Breast epithelium (tissue), 4 donors: ENCODE measurements around the gene EIF2B5. TPM values are rescaled to one million over a fixed set of nuclear protein-coding genes. Genes with fewer than 3 reads are reported as not detected.

Experiments
- DNase-seq, 2 donors: peaks; one replicate each; pipeline ENCODE4 v3.0.0-alpha.2; 2019; ENCODE audit warnings: low spot score in 2 of 2
- H3K27ac ChIP-seq, 2 donors: fragments of 200-600 bp; sonication (generic) in 1 of 2; one replicate each; pipeline ENCODE4 v1.5.1; 2016 to 2019; ENCODE audit warnings: mild to moderate bottlenecking in 1 of 2
- H3K27me3 ChIP-seq, 2 donors: fragments of 200-600 bp; sonication (generic) in 1 of 2; one replicate each; pipeline versions ENCODE4 v1.5.1 to v1.6.0; 2017 to 2019; ENCODE audit warnings: control low read depth in 1 of 2, mild to moderate bottlenecking in 1 of 2
- H3K36me3 ChIP-seq: fragments of 200-600 bp; one replicate; pipeline ENCODE4 v1.5.1; 2019
- H3K4me1 ChIP-seq, 2 donors: fragments of 200-600 bp; sonication (generic); one replicate each; pipeline ENCODE4 v1.5.1; 2016 to 2019; ENCODE audit warnings: control low read depth in 1 of 2
- H3K4me3 ChIP-seq, 3 donors: fragments of 200-600 bp; sonication (generic); 1 replicate in 2 of 3; 2 replicates in 1 of 3; pipeline ENCODE4 v1.5.1; 2016 to 2019; ENCODE audit warnings: mild to moderate bottlenecking in 3 of 3, moderate library complexity in 2 of 3
- H3K9me3 ChIP-seq, 2 donors: fragments of 200-600 bp; sonication (generic) in 1 of 2; one replicate each; pipeline ENCODE4 v1.5.1; 2016 to 2019; ENCODE audit warnings: control low read depth in 1 of 2
- CTCF ChIP-seq, 3 donors: fragments of 450-650 bp; IDR thresholded peaks; one replicate each; pipeline ENCODE4 v1.5.1; 2016 to 2017; ENCODE audit warnings: antibody characterized with exemption in 3 of 3, mild to moderate bottlenecking in 3 of 3, moderate library complexity in 3 of 3
- POLR2A ChIP-seq: fragments of 450-650 bp; IDR thresholded peaks from one replicate; pipeline ENCODE4 v1.6.1; 2016; ENCODE audit warnings: antibody characterized with exemption, mild to moderate bottlenecking, moderate library complexity
- POLR2AphosphoS5 ChIP-seq, 3 donors: sonication (generic); formaldehyde crosslinking; IDR thresholded peaks; one replicate each; pipeline ENCODE4 v1.6.1; 2017; ENCODE audit warnings: antibody characterized with exemption in 3 of 3
- intact Hi-C: fragments of 100-400 bp; cut with DNase I; formaldehyde crosslinking; loops from one replicate; pipeline ENCODE4 v1.15.1; 2023; ENCODE audit warnings: low total_unique reads
- total RNA-seq, 3 donors: library from RNA; depleted of rRNA; stranded (reverse); fragments of >200 nt; gene quantifications; one replicate each; pipeline ENCODE4 v1.1.0, GENCODE V29; 2016

Gene EIF2B5
- total RNA-seq, 3 donors from 2014 or later, result 37.3 to 62.3 (median 50.1) TPM

GRCh38 chr3:184177767-184178306 is 42.7 kb downstream of the EIF2B5 start:
- TF ChIP-seq CTCF (IDR thresholded peaks at IDR 0.05), result no peak
- no peak for TF ChIP-seq POLR2AphosphoS5 (IDR thresholded peaks at IDR 0.05)
- no peak for TF ChIP-seq POLR2A
- Histone ChIP-seq H3K9me3 (no peaks in the 10 kb centered on the region), H3K4me3 (no peak overlapping the region), H3K27me3 (no peaks in the 10 kb centered on the region), H3K4me1 (peaks cover 7 to 13% of the 10 kb centered on the region in 2 donors), H3K27ac (no peak overlapping the region), H3K36me3 (peaks cover 19% of the 10 kb centered on the region)
- DNase-seq, result no peak
- intact Hi-C loops, result no loop called here

- no peak for TF ChIP-seq CTCF (IDR thresholded peaks at IDR 0.05)
- TF ChIP-seq POLR2AphosphoS5 (IDR thresholded peaks at IDR 0.05), result no peak
- TF ChIP-seq POLR2A, result no peak
- intact Hi-C loops, result no loop called here
- Histone ChIP-seq H3K27ac (no peak overlapping the region), H3K27me3 (no peaks in the 10 kb centered on the region), H3K9me3 (no peaks in the 10 kb centered on the region), H3K4me3 (no peak overlapping the region), H3K4me1 (peaks cover 7 to 13% of the 10 kb centered on the region in 2 donors), H3K36me3 (peaks cover 19% of the 10 kb centered on the region)
- no peak for DNase-seq
These were observed 43.5 kb downstream of the EIF2B5 start for GRCh38 chr3:184178521-184179138.

- Histone ChIP-seq H3K9me3 (no peaks in the 10 kb centered on the region), H3K27me3 (no peaks in the 10 kb centered on the region), H3K27ac (no peak overlapping the region), H3K4me1 (peaks cover 7 to 13% of the 10 kb centered on the region in 2 donors), H3K36me3 (peaks cover 19% of the 10 kb centered on the region), H3K4me3 (no peak overlapping the region)
- intact Hi-C loops, result loop anchor here (10.0 kb wide), 1 partner anchor 65 kb away; the partner anchor contains the start of genes ALG3 and EEF1AKMT4
- TF ChIP-seq CTCF (IDR thresholded peaks at IDR 0.05) (no peak), POLR2AphosphoS5 (IDR thresholded peaks at IDR 0.05) (no peak), POLR2A (no peak)
- no peak for DNase-seq
These were observed 45.0 kb downstream of the EIF2B5 start for GRCh38 chr3:184180165-184180564.

GRCh38 chr3:184181596-184181995 is 46.4 kb downstream of the EIF2B5 start:
- intact Hi-C loops, result loop anchor here (10.0 kb wide), 1 partner anchor 63 kb away; the partner anchor contains the start of genes ALG3 and EEF1AKMT4
- Histone ChIP-seq H3K4me1 (peaks cover 3 to 7% of the 10 kb centered on the region in 2 donors), H3K9me3 (no peaks in the 10 kb centered on the region), H3K4me3 (no peak overlapping the region), H3K27ac (no peak overlapping the region), H3K36me3 (peaks cover 19% of the 10 kb centered on the region), H3K27me3 (no peaks in the 10 kb centered on the region)
- no peak for TF ChIP-seq POLR2AphosphoS5 (IDR thresholded peaks at IDR 0.05)
- no peak for TF ChIP-seq POLR2A
- no peak for TF ChIP-seq CTCF (IDR thresholded peaks at IDR 0.05)
- DNase-seq, result no peak

DNA sequence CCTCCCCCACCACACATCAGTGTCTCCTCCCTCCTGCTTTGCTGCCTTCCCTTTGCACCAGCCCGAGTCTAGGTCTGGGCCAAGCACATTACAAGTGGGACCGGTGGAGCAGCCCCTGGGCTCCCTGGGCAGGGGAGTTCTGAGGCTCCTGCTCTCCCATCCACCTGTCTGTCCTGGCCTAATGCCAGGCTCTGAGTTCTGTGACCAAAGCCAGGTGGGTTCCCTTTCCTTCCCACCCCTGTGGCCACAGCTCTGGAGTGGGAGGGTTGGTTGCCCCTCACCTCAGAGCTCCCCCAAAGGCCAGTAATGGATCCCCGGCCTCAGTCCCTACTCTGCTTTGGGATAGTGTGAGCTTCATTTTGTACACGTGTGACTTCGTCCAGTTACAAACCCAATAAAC is 48.5 kb downstream of the EIF2B5 start:
- Histone ChIP-seq H3K27ac (no peak overlapping the region), H3K36me3 (peaks cover 19% of the 10 kb centered on the region), H3K4me1 (peaks cover 0 to 18% of the 10 kb centered on the region in 2 donors), H3K27me3 (no peaks in the 10 kb centered on the region), H3K4me3 (no peak overlapping the region), H3K9me3 (no peaks in the 10 kb centered on the region)
- no peak for DNase-seq
- TF ChIP-seq POLR2A (no peak), POLR2AphosphoS5 (IDR thresholded peaks at IDR 0.05) (no peak), CTCF (IDR thresholded peaks at IDR 0.05) (no peak)
- intact Hi-C loops, result loop anchor here (10.0 kb wide), 1 partner anchor 61 kb away; the partner anchor contains the start of genes ALG3 and EEF1AKMT4
